H1 (cell line): Measurements from ENCODE around the gene CCDC184. TPM values are rescaled to one million over a fixed set of nuclear protein-coding genes. Genes with fewer than 3 reads are reported as not detected.

Experiments used
- CTCF ChIA-PET: fragments of 300-600 bp; sonication (Branson Sonifier 250); formaldehyde crosslinking; loops from one replicate; lab custom pipeline; 2021; ENCODE audit not compliant: partially characterized antibody; lab: Charles Lee
- POLR2A ChIA-PET: fragments of 300-600 bp; sonication (Branson Sonifier 250); formaldehyde crosslinking; loops from one replicate; lab custom pipeline; 2021; ENCODE audit warnings: inconsistent platforms; ENCODE audit not compliant: partially characterized antibody; lab: Charles Lee
- DNase-seq, 2 experiments: peaks; one replicate each; pipeline versions ENCODE4 v3.0.0 to v3.0.0-alpha.2; 2010 to 2022; ENCODE audit warnings: low spot score in 2 of 2, low read depth in 1 of 2, mixed read lengths in 1 of 2
- FAIRE-seq: peaks from 2 replicates; lab custom pipeline; 2011; peaks lifted over from hg19 to GRCh38; lab: Jason Lieb, UNC
- H2AFZ ChIP-seq: 2 replicates; pipeline ENCODE4 v1.8.1; 2012; ENCODE audit warnings: low read length, inconsistent platforms
- H2AK5ac ChIP-seq: 2 replicates; pipeline ENCODE4 v1.6.1; 2013; ENCODE audit warnings: low read depth, low read length
- H2BK120ac ChIP-seq: replicated peaks from 2 replicates; pipeline ENCODE3; 2013; ENCODE audit warnings: low read depth, low read length, inconsistent platforms
- H2BK12ac ChIP-seq: 2 replicates; pipeline ENCODE4 v1.6.1; 2013; ENCODE audit warnings: low read depth, low read length
- H2BK15ac ChIP-seq: 2 replicates; pipeline ENCODE4 v1.6.1; 2013; ENCODE audit warnings: low read length
- H2BK20ac ChIP-seq: 2 replicates; pipeline ENCODE4 v1.6.1; 2013; ENCODE audit warnings: low read length
- H2BK5ac ChIP-seq: 2 replicates; pipeline ENCODE4 v1.6.1; 2013; ENCODE audit warnings: low read depth, low read length
- H3K14ac ChIP-seq: 2 replicates; pipeline ENCODE4 v1.6.1; 2013; ENCODE audit warnings: inconsistent platforms; ENCODE audit not compliant: insufficient read length
- H3K18ac ChIP-seq: 2 replicates; pipeline ENCODE4 v1.6.1; 2013; ENCODE audit warnings: low read length; ENCODE audit errors: extremely low read depth
- H3K23ac ChIP-seq: 2 replicates; pipeline ENCODE4 v1.6.1; 2013; ENCODE audit warnings: inconsistent platforms; ENCODE audit not compliant: insufficient read length
- H3K23me2 ChIP-seq: 2 replicates; pipeline ENCODE4 v1.6.1; 2013; ENCODE audit warnings: low read depth, low read length
- H3K27ac ChIP-seq: 2 replicates; pipeline ENCODE4 v1.6.1; 2011; ENCODE audit warnings: low read depth, low read length, inconsistent platforms
- H3K27me3 ChIP-seq, 4 experiments: replicated peaks in 1 of 4; 1 replicate in 1 of 4; 2 replicates in 3 of 4; pipeline versions ENCODE4 v1.6.1 to v1.8.1; 2011 to 2013; ENCODE audit warnings: low read length in 3 of 4, mild to moderate bottlenecking in 3 of 4, inconsistent platforms in 2 of 4, mixed read lengths in 2 of 4, moderate library complexity in 1 of 4; ENCODE audit not compliant: control insufficient read depth in 3 of 4, insufficient read depth in 3 of 4; ENCODE audit errors: extremely low read depth in 1 of 4
- H3K36me3 ChIP-seq, 4 experiments: 2 replicates each; pipeline versions ENCODE4 v1.6.1 to v1.8.1; 2011 to 2013; ENCODE audit warnings: mild to moderate bottlenecking in 4 of 4, low read length in 3 of 4, moderate library complexity in 2 of 4, control low read depth in 1 of 4, inconsistent platforms in 1 of 4; ENCODE audit not compliant: insufficient read depth in 4 of 4, control insufficient read depth in 2 of 4
- H3K4ac ChIP-seq: replicated peaks from 2 replicates; pipeline ENCODE3; 2013; ENCODE audit warnings: low read length, low read depth, mixed read lengths, inconsistent platforms; ENCODE audit not compliant: insufficient read length
- H3K4me1 ChIP-seq, 4 experiments: replicated peaks in 1 of 4; 1 replicate in 1 of 4; 2 replicates in 3 of 4; pipeline versions ENCODE4 v1.6.1 to v1.8.1; 2011 to 2013; ENCODE audit warnings: low read length in 3 of 4, inconsistent platforms in 2 of 4, mixed read lengths in 1 of 4; ENCODE audit not compliant: insufficient read depth in 4 of 4, control insufficient read depth in 3 of 4
- H3K4me2 ChIP-seq, 2 experiments: 2 replicates each; pipeline versions ENCODE4 v1.6.1 to v1.8.1; 2011 to 2013; ENCODE audit warnings: low read depth in 2 of 2, low read length in 2 of 2, control low read depth in 1 of 2, inconsistent platforms in 1 of 2, mild to moderate bottlenecking in 1 of 2; ENCODE audit not compliant: insufficient read depth in 1 of 2
- H3K4me3 ChIP-seq, 4 experiments: fragments of 200-600, 300-600 bp in 1 of 4; sonication (generic), shearing (Covaris generic), sonication (Bioruptor Twin) in 1 of 4; 2 replicates each; pipeline versions ENCODE4 v1.5.1 to v1.8.1; 2011 to 2016; ENCODE audit warnings: low read length in 4 of 4, low read depth in 3 of 4, control low read depth in 2 of 4, inconsistent platforms in 2 of 4, mild to moderate bottlenecking in 2 of 4, mixed read lengths in 1 of 4, moderate library complexity in 1 of 4; ENCODE audit not compliant: insufficient read depth in 2 of 4; ENCODE audit errors: extremely low read depth in 1 of 4
- H3K56ac ChIP-seq: replicated peaks from 2 replicates; pipeline ENCODE3; 2013; ENCODE audit warnings: low read depth, mild to moderate bottlenecking, mixed read lengths, low read length, inconsistent platforms; ENCODE audit not compliant: insufficient read length
- H3K79me1 ChIP-seq: 2 replicates; pipeline ENCODE4 v1.6.1; 2013; ENCODE audit warnings: low read depth, low read length, control low read depth
- H3K79me2 ChIP-seq, 2 experiments: 2 replicates each; pipeline versions ENCODE4 v1.6.1 to v1.8.1; 2012 to 2013; ENCODE audit warnings: low read length in 2 of 2, mild to moderate bottlenecking in 2 of 2, inconsistent platforms in 1 of 2; ENCODE audit not compliant: insufficient read depth in 2 of 2, control insufficient read depth in 1 of 2
- H3K9ac ChIP-seq, 4 experiments: replicated peaks in 1 of 4; 1 replicate in 1 of 4; 2 replicates in 3 of 4; pipeline versions ENCODE4 v1.6.1 to v1.8.1; 2011 to 2013; ENCODE audit warnings: low read depth in 3 of 4, low read length in 3 of 4, control low read depth in 2 of 4, mild to moderate bottlenecking in 2 of 4, moderate library complexity in 2 of 4, inconsistent platforms in 1 of 4; ENCODE audit errors: extremely low read depth in 1 of 4
- H3K9me3 ChIP-seq, 2 experiments: 2 replicates each; pipeline versions ENCODE4 v1.6.1 to v1.8.1; 2012 to 2013; ENCODE audit warnings: mild to moderate bottlenecking in 2 of 2, moderate library complexity in 2 of 2, control low read depth in 1 of 2, inconsistent platforms in 1 of 2, low read depth in 1 of 2, low read length in 1 of 2, mixed read lengths in 1 of 2; ENCODE audit not compliant: insufficient read depth in 2 of 2
- H4K20me1 ChIP-seq, 2 experiments: replicated peaks in 1 of 2; 2 replicates each; pipeline versions ENCODE3 to v1.8.1; 2011 to 2013; ENCODE audit warnings: inconsistent platforms in 2 of 2, low read length in 2 of 2, mild to moderate bottlenecking in 1 of 2; ENCODE audit not compliant: insufficient read depth in 2 of 2, control insufficient read depth in 1 of 2
- H4K5ac ChIP-seq: 2 replicates; pipeline ENCODE4 v1.6.1; 2013; ENCODE audit warnings: low read length, low read depth, mixed read lengths, inconsistent platforms; ENCODE audit not compliant: insufficient read length
- H4K8ac ChIP-seq: 2 replicates; pipeline ENCODE4 v1.8.0; 2013; ENCODE audit warnings: mild to moderate bottlenecking, moderate library complexity, low read length, inconsistent platforms; ENCODE audit not compliant: insufficient read depth; ENCODE audit errors: extremely low read depth
- H4K91ac ChIP-seq: replicated peaks from 2 replicates; pipeline ENCODE3; 2013; ENCODE audit warnings: low read length, mixed read lengths, inconsistent platforms; ENCODE audit not compliant: insufficient read length
- CEBPB ChIP-seq: IDR thresholded peaks from 2 replicates; pipeline ENCODE4 v1.6.1; 2012; ENCODE audit warnings: low read depth, low read length
- GTF2F1 ChIP-seq: IDR thresholded peaks from 2 replicates; pipeline ENCODE4 v1.6.1; 2012; ENCODE audit warnings: low read depth, low read length, improper control_type of control experiment, borderline replicate concordance
- HDAC6 ChIP-seq: IDR thresholded peaks from one replicate; pipeline ENCODE4 v1.7.1; 2012; ENCODE audit warnings: low read depth, mild to moderate bottlenecking, inconsistent platforms, low read length, moderate library complexity
- POLR2AphosphoS5 ChIP-seq: IDR thresholded peaks from 2 replicates; pipeline ENCODE4 v1.6.1; 2011; ENCODE audit warnings: low read depth, low read length
- RFX5 ChIP-seq: IDR thresholded peaks from 2 replicates; pipeline ENCODE4 v1.6.1; 2011; ENCODE audit warnings: low read depth, low read length, improper control_type of control experiment, borderline replicate concordance
- RNF2 ChIP-seq: fragments of 200-900, 300-1000 bp; sonication (generic); IDR thresholded peaks from 2 replicates; pipeline ENCODE4 v1.7.1; 2016; ENCODE audit warnings: borderline replicate concordance, low read depth, mild to moderate bottlenecking, antibody characterized with exemption, low read length; ENCODE audit not compliant: poor library complexity, severe bottlenecking; ENCODE audit errors: missing control alignments
- SRF ChIP-seq: IDR thresholded peaks from 2 replicates; pipeline ENCODE4 v1.6.1; 2011; ENCODE audit warnings: mild to moderate bottlenecking, low read depth, low read length, moderate library complexity
- TCF12 ChIP-seq: IDR thresholded peaks from 2 replicates; pipeline ENCODE4 v1.6.1; 2011; ENCODE audit warnings: low read depth, mild to moderate bottlenecking, low read length
- YY1 ChIP-seq: IDR thresholded peaks from 2 replicates; pipeline ENCODE4 v1.6.1; 2011; ENCODE audit warnings: low read depth, mild to moderate bottlenecking, low read length
- WGBS, 2 experiments: shearing (Covaris generic) in 1 of 2; methylation state at CpG; one replicate each; pipeline versions ENCODE4 v1.1.6 to v1.1.7; 2013 to 2015; ENCODE audit warnings: low lambda C conversion rate in 2 of 2, mixed read lengths in 2 of 2, inconsistent platforms in 1 of 2, low coverage in 1 of 2, missing lambda C conversion rate in 1 of 2; ENCODE audit not compliant: insufficient replicate concordance in 2 of 2, insufficient coverage in 1 of 2, insufficient read length in 1 of 2; ENCODE audit errors: extremely low coverage in 1 of 2, missing lambda C conversion rate in 1 of 2; 5-methylcytosine and 5-hydroxymethylcytosine counted together
- polyA plus RNA-seq, 7 experiments: library from polyadenylated mRNA; depleted of rRNA in 3 of 7; stranded (reverse) in 5 of 7; unstranded in 2 of 7; fragments of >200 nt in 5 of 7; fragments of 200-250 nt in 2 of 7; gene quantifications; 1 replicate in 5 of 7; 2 replicates in 1 of 7; 4 replicates in 1 of 7; pipeline versions ENCODE4 v1.2.1 to v1.2.3, GENCODE V29; 2011 to 2013; ENCODE audit warnings: missing spikeins in 2 of 7, mixed read lengths in 2 of 7
- total RNA-seq: library from RNA; stranded (reverse); fragmentation: NEBNext Ultra II Directional; extraction: Animal tissue kit (Norgen Biotek cat#: 25700); gene quantifications from 2 replicates; pipeline ENCODE4 v1.2.1, GENCODE V29; 2021

Gene CCDC184
- total and polyA plus RNA-seq, 2 of the 8 experiments (the other 6 are each of a cell fraction or from before 2014, with no cell fraction given): 2.2 to 3.0 TPM

DNA sequence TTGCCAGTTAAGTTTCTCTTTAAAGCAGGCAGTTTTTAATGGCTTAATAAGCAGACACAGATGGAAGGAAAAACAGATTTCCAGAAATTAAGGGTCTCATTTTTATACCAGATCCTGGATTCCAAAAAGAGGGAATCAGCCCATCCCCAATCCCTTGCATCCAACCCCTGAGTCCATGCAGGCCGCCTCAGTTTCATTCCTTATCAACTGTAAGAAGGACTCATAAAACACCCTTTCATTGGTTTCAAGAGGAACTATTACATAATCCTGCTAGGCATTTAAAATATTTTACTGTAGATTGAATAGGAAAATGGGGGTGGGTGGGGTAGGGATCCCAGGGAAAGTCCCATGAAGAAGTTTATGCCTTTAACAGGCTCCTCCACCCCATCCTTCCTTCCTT lies 9.4 kb downstream of the CCDC184 start:
- Histone ChIP-seq H2AK5ac (no peak overlapping the region), H3K27me3 (no peaks in the 10 kb centered on the region), H3K14ac (no peak overlapping the region), H2BK15ac (no peak overlapping the region), H4K91ac (no peak overlapping the region), H4K5ac (no peak overlapping the region), H3K36me3 (no peaks in the 10 kb centered on the region), H3K9me3 (no peaks in the 10 kb centered on the region), H3K4ac (no peak overlapping the region), H3K23me2 (peaks cover 6% of the 10 kb centered on the region), H3K23ac (no peak overlapping the region), H2BK120ac (no peak overlapping the region)
- CTCF ChIA-PET: interaction anchor here (1.1 to 1.4 kb wide), 2 partner anchors 94 to 322 kb away, joined by 3 read pairs; no protein-coding TSS in a partner anchor
- no peak for DNase-seq
- POLR2A ChIA-PET: no interaction called here
- WGBS, 2 experiments: 63% methylated on average over 1 of the region's 1 CpG; no CpG with 5 or more reads in 1 of the 2 experiments
- no peak for FAIRE-seq
- TF ChIP-seq POLR2AphosphoS5: no peak
- no peak for TF ChIP-seq YY1
- TF ChIP-seq RNF2: no peak
- no peak for TF ChIP-seq RFX5
- no peak for TF ChIP-seq HDAC6
- TF ChIP-seq TCF12: no peak
- TF ChIP-seq CEBPB: no peak
- TF ChIP-seq SRF: no peak
- no peak for TF ChIP-seq GTF2F1
- TF ChIP-seq, all 59 proteins: peak for 0
- Histone ChIP-seq H3K18ac (no peak overlapping the region), H3K27ac (no peak overlapping the region), H3K4me3 (no peak overlapping the region), H3K79me2 (no peaks in the 10 kb centered on the region), H2BK12ac (no peak overlapping the region), H4K20me1 (no peaks in the 10 kb centered on the region), H2BK20ac (no peak overlapping the region), H2BK5ac (no peak overlapping the region), H2AFZ (no peak overlapping the region), H3K4me1 (peaks cover 0 to 2% (median 2%) of the 10 kb centered on the region in 4 experiments; a peak in 1 of 7 replicates), H3K79me1 (no peaks in the 10 kb centered on the region), H3K56ac (no peak overlapping the region), H3K9ac (no peak overlapping the region), H3K4me2 (no peak overlapping the region), H4K8ac (no peak overlapping the region)
